H9 (cell line): ENCODE measurements around the gene DDX49. TPM values are rescaled to one million over a fixed set of nuclear protein-coding genes. Genes with fewer than 3 reads are reported as not detected.

Source experiments
- DNase-seq: peaks from one replicate; pipeline ENCODE4 v3.0.0-alpha.2; 2017
- H2AFZ ChIP-seq: one replicate; pipeline ENCODE4 v1.6.1; 2013; ENCODE audit warnings: mild to moderate bottlenecking, low read length, control low read depth, moderate library complexity
- H2AK5ac ChIP-seq: 2 replicates; pipeline ENCODE4 v1.6.1; 2013; ENCODE audit warnings: low read length, control low read depth, mixed read lengths; ENCODE audit not compliant: insufficient read length
- H2BK120ac ChIP-seq: one replicate; pipeline ENCODE4 v1.6.1; 2013; ENCODE audit warnings: low read depth, mild to moderate bottlenecking, low read length, control low read depth, inconsistent platforms; ENCODE audit not compliant: poor library complexity, severe bottlenecking
- H2BK12ac ChIP-seq: 2 replicates; pipeline ENCODE4 v1.6.1; 2013; ENCODE audit warnings: low read length, control low read depth, mixed read lengths, low read depth; ENCODE audit not compliant: insufficient read length
- H2BK15ac ChIP-seq: 2 replicates; pipeline ENCODE4 v1.6.1; 2013; ENCODE audit warnings: low read depth, low read length, control low read depth
- H2BK20ac ChIP-seq: one replicate; pipeline ENCODE4 v1.6.1; 2013; ENCODE audit warnings: low read depth, mild to moderate bottlenecking, low read length, control low read depth, inconsistent platforms; ENCODE audit not compliant: poor library complexity, severe bottlenecking
- H2BK5ac ChIP-seq: 2 replicates; pipeline ENCODE4 v1.6.1; 2013; ENCODE audit warnings: low read length, control low read depth, mixed read lengths; ENCODE audit not compliant: insufficient read length
- H3K14ac ChIP-seq: 2 replicates; pipeline ENCODE4 v1.6.1; 2013; ENCODE audit warnings: low read length, control low read depth; ENCODE audit not compliant: insufficient read depth
- H3K18ac ChIP-seq: 2 replicates; pipeline ENCODE4 v1.6.1; 2013; ENCODE audit warnings: low read depth, mild to moderate bottlenecking, mixed read lengths, low read length, control low read depth; ENCODE audit not compliant: insufficient read length
- H3K23ac ChIP-seq: 2 replicates; pipeline ENCODE4 v1.6.1; 2013; ENCODE audit warnings: low read length, control low read depth, mixed read lengths, low read depth; ENCODE audit not compliant: insufficient read length
- H3K23me2 ChIP-seq: 2 replicates; pipeline ENCODE4 v1.6.1; 2013; ENCODE audit warnings: low read depth, mild to moderate bottlenecking, mixed read lengths, low read length, control low read depth; ENCODE audit not compliant: insufficient read length, poor library complexity, severe bottlenecking
- H3K27ac ChIP-seq: 2 replicates; pipeline ENCODE4 v1.5.1; 2013; ENCODE audit warnings: low read length, control low read depth, mixed read lengths, low read depth; ENCODE audit not compliant: insufficient read length
- H3K27me3 ChIP-seq: 2 replicates; pipeline ENCODE4 v1.6.1; 2013; ENCODE audit warnings: low read length, control low read depth, inconsistent platforms; ENCODE audit not compliant: insufficient read depth
- H3K4ac ChIP-seq: 2 replicates; pipeline ENCODE4 v1.6.1; 2013; ENCODE audit warnings: low read depth, mild to moderate bottlenecking, control low read depth, inconsistent platforms, low read length, moderate library complexity
- H3K4me1 ChIP-seq: 2 replicates; pipeline ENCODE4 v1.6.1; 2013; ENCODE audit warnings: low read length, control low read depth, inconsistent platforms; ENCODE audit not compliant: insufficient read depth
- H3K4me2 ChIP-seq: 2 replicates; pipeline ENCODE4 v1.6.1; 2013; ENCODE audit warnings: low read length, control low read depth, mixed read lengths; ENCODE audit not compliant: insufficient read length, insufficient read depth
- H3K56ac ChIP-seq: 2 replicates; pipeline ENCODE4 v1.6.1; 2013; ENCODE audit warnings: low read depth, mild to moderate bottlenecking, mixed read lengths, low read length, control low read depth; ENCODE audit not compliant: insufficient read length
- H3K79me1 ChIP-seq: 2 replicates; pipeline ENCODE4 v1.6.1; 2013; ENCODE audit warnings: low read depth, mild to moderate bottlenecking, moderate library complexity, low read length, control low read depth, inconsistent platforms; ENCODE audit not compliant: insufficient read depth, poor library complexity, severe bottlenecking
- H3K79me2 ChIP-seq: 2 replicates; pipeline ENCODE4 v1.6.1; 2013; ENCODE audit warnings: low read length, control low read depth, inconsistent platforms; ENCODE audit not compliant: insufficient read depth
- H3K9ac ChIP-seq: 2 replicates; pipeline ENCODE4 v1.6.1; 2013; ENCODE audit warnings: low read length, control low read depth, mixed read lengths; ENCODE audit not compliant: insufficient read length; ENCODE audit errors: extremely low read depth
- H3K9me3 ChIP-seq: one replicate; pipeline ENCODE4 v1.6.1; 2013; ENCODE audit warnings: low read depth, low read length, inconsistent platforms; ENCODE audit not compliant: control insufficient read depth
- H3T11ph ChIP-seq: one replicate; pipeline ENCODE4 v1.6.1; 2013; ENCODE audit warnings: mild to moderate bottlenecking, low read length, control low read depth, inconsistent platforms
- H4K20me1 ChIP-seq: one replicate; pipeline ENCODE4 v1.6.1; 2013; ENCODE audit not compliant: control insufficient read depth, insufficient read length, insufficient read depth
- H4K5ac ChIP-seq: 2 replicates; pipeline ENCODE4 v1.6.1; 2013; ENCODE audit warnings: low read depth, mild to moderate bottlenecking, mixed read lengths, low read length, control low read depth; ENCODE audit not compliant: insufficient read length
- H4K8ac ChIP-seq: replicated peaks from 2 replicates; pipeline ENCODE4 v1.6.1; 2013; ENCODE audit warnings: low read length, control low read depth, mixed read lengths, low read depth; ENCODE audit not compliant: insufficient read length
- H4K91ac ChIP-seq: 2 replicates; pipeline ENCODE4 v1.6.1; 2013; ENCODE audit warnings: low read depth, mild to moderate bottlenecking, moderate library complexity, mixed read lengths, low read length, control low read depth; ENCODE audit not compliant: insufficient read length
- H3K27ac Mint-ChIP-seq, 3 experiments: 2 replicates in 2 of 3; 3 replicates in 1 of 3; pipeline ENCODE4 v1.8.0; 2020 to 2021; ENCODE audit warnings: mixed read lengths in 3 of 3, mild to moderate bottlenecking in 1 of 3, moderate library complexity in 1 of 3
- H3K27me3 Mint-ChIP-seq: 2 replicates; pipeline ENCODE4 v1.8.0; 2021; ENCODE audit warnings: low read depth, mild to moderate bottlenecking, moderate library complexity, mixed read lengths
- H3K36me3 Mint-ChIP-seq, 3 experiments: 2 replicates in 2 of 3; 3 replicates in 1 of 3; pipeline ENCODE4 v1.8.0; 2020 to 2021; ENCODE audit warnings: low read depth in 3 of 3, mixed read lengths in 3 of 3; ENCODE audit not compliant: insufficient read depth in 1 of 3
- H3K4me1 Mint-ChIP-seq, 2 experiments: 2 replicates each; pipeline ENCODE4 v1.8.0; 2020; ENCODE audit warnings: mixed read lengths in 2 of 2
- H3K4me3 Mint-ChIP-seq, 2 experiments: 2 replicates in 1 of 2; 3 replicates in 1 of 2; pipeline ENCODE4 v1.8.0; 2020 to 2021; ENCODE audit warnings: mild to moderate bottlenecking in 2 of 2, mixed read lengths in 2 of 2, moderate library complexity in 1 of 2
- H3K9me3 Mint-ChIP-seq, 2 experiments: 2 replicates in 1 of 2; 3 replicates in 1 of 2; pipeline ENCODE4 v1.8.0; 2020; ENCODE audit warnings: mild to moderate bottlenecking in 2 of 2, mixed read lengths in 2 of 2, moderate library complexity in 1 of 2
- CTCF ChIP-seq: fragments of 200-600 bp; sonication (generic); conservative IDR thresholded peaks from 3 replicates; pipeline ENCODE4 v1.8.0; 2021; ENCODE audit warnings: antibody characterized with exemption, mild to moderate bottlenecking
- WGBS: extraction: QIAGEN DNeasy Blood & Tissue Kit; methylation state at CpG from one replicate; pipeline ENCODE4 v1.1.7; 2013; ENCODE audit warnings: missing lambda C conversion rate, low lambda C conversion rate, mixed read lengths; ENCODE audit not compliant: insufficient read length; ENCODE audit errors: extremely low coverage; 5-methylcytosine and 5-hydroxymethylcytosine counted together
- total RNA-seq: library from RNA; stranded (reverse); gene quantifications from 2 replicates; pipeline ENCODE4 v1.2.1, GENCODE V29; 2021

Gene DDX49
- total RNA-seq, 1 experiment from 2014 or later, result 52.3 TPM

GRCh38 chr19:18893587-18894253 is 25.8 kb upstream of the DDX49 start:
- Histone ChIP-seq H3K18ac (no peak overlapping the region), H2BK20ac (no peak overlapping the region), H4K20me1 (no peaks in the 10 kb centered on the region), H2BK12ac (no peak overlapping the region), H3T11ph (no peak overlapping the region), H4K91ac (no peak overlapping the region), H3K4me2 (no peak overlapping the region), H3K79me2 (no peaks in the 10 kb centered on the region), H3K23me2 (peaks cover 7% of the 10 kb centered on the region), H3K9me3 (no peaks in the 10 kb centered on the region), H3K4me1 (no peaks in the 10 kb centered on the region), H3K14ac (no peak overlapping the region; the same call in 1 of the 2 replicates), H2AFZ (no peak overlapping the region), H3K56ac (no peak overlapping the region), H4K5ac (no peak overlapping the region), H3K27me3 (no peaks in the 10 kb centered on the region; the same call in 1 of the 2 replicates), H2AK5ac (no peak overlapping the region), H2BK15ac (no peak overlapping the region), H3K79me1 (no peaks in the 10 kb centered on the region), H2BK5ac (no peak overlapping the region), H4K8ac (no peak overlapping the region), H3K4ac (no peak overlapping the region), H3K27ac (no peak overlapping the region), H3K23ac (no peak overlapping the region), H3K9ac (no peak overlapping the region), H2BK120ac (no peak overlapping the region)
- no peak for DNase-seq
- H3K4me3 Mint-ChIP-seq, result peak overlapping the region in 1 of 2 experiments; percentile 35; a peak in 1 of 5 replicates
- H3K4me1 Mint-ChIP-seq, result peaks cover 0 to 10% of the 10 kb centered on the region in 2 experiments; a peak in 1 of 4 replicates
- TF ChIP-seq CTCF, result no peak
- peaks cover 0 to 7% (median 0%) of the 10 kb centered on the region in 3 experiments; a peak in 5 of 7 replicates for H3K36me3 Mint-ChIP-seq
- no peak overlapping the region for H3K27ac Mint-ChIP-seq
- no CpG with 5 or more reads among the region's 18 CpGs for WGBS
- peaks cover 17% of the 10 kb centered on the region for H3K27me3 Mint-ChIP-seq
- no peaks in the 10 kb centered on the region for H3K9me3 Mint-ChIP-seq
